ENCODE measurements around the gene STAT4.

The STAT4 gene

DNA sequence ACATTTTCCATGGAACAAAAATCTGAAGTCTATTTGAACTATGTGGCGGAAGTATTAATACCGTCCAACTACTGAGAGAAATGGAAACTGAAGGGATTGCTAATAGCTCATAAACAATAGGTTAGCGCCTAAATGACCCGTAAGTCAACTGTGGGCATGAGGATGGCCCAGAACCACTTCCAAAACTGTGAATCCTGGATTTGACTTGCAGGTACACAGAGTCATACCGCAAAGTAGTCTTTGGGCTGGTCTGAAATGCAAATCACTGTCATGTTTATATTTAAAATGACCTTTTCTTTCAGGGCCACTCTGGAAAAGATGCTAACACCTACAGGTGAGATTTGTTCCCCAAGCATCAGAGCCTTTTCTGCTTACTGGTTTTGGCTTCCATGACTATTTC is 50.6 kb downstream of the STAT4 start:
- Histone ChIP-seq H3K4me3 (no peak overlapping the region), H3K27ac (no peak overlapping the region)
- TF ChIP-seq, protein P1, sequence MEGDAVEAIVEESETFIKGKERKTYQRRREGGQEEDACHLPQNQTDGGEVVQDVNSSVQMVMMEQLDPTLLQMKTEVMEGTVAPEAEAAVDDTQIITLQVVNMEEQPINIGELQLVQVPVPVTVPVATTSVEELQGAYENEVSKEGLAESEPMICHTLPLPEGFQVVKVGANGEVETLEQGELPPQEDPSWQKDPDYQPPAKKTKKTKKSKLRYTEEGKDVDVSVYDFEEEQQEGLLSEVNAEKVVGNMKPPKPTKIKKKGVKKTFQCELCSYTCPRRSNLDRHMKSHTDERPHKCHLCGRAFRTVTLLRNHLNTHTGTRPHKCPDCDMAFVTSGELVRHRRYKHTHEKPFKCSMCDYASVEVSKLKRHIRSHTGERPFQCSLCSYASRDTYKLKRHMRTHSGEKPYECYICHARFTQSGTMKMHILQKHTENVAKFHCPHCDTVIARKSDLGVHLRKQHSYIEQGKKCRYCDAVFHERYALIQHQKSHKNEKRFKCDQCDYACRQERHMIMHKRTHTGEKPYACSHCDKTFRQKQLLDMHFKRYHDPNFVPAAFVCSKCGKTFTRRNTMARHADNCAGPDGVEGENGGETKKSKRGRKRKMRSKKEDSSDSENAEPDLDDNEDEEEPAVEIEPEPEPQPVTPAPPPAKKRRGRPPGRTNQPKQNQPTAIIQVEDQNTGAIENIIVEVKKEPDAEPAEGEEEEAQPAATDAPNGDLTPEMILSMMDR (IDR thresholded peaks at IDR 0.05), result no peak
- DNase-seq (ENCODE audit: low spot score), result no peak

DNA sequence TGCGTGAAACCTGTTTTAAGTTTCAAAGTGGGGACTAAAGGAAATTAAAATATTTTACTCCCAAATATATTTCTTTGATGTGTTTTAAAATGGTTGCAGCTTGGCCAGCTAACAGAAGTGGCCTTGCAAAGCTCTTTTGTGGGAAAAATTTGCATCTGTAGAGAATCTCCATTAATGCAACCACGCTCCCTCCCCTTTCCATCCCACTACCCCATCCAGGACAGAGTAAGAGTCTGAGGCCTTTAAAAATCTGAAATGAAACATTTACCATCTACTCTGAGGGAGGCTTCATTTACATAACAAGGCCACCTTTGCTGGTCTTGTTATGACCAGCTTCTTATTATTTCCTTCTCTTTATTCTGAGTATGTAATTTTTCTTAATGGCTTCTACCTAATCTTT is 63.5 kb downstream of the STAT4 start:
- H3K4me3 ChIP-seq, result no peak overlapping the region
- no peak overlapping the region for H3K27ac ChIP-seq
- DNase-seq (ENCODE audit: low spot score), result no peak
- TF ChIP-seq, protein P1 (IDR thresholded peaks at IDR 0.05), result no peak

DNA sequence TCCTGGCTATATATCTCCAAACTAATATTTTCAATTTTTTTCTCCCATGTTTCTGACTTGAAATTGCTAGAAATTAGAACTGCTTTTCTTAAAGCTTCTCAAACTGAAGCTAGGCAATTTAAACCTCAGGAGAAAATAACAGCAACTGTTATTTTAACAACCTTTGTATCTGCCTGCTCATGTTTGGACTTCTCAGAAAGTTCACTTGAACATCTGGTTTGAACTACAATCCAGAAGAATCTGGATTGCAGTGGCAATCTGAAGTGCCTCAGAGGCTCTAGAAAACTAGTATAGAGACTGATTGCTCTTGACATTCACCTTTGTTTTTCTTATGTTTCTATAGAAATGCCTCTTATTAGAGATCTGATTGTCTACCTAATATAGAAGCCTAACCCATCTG is 64.1 kb downstream of the STAT4 start:
- H3K27ac ChIP-seq, result no peak overlapping the region
- H3K4me3 ChIP-seq, result no peak overlapping the region
- TF ChIP-seq, protein P1 (IDR thresholded peaks at IDR 0.05), result no peak
- no peak for DNase-seq (ENCODE audit: low spot score)

DNA sequence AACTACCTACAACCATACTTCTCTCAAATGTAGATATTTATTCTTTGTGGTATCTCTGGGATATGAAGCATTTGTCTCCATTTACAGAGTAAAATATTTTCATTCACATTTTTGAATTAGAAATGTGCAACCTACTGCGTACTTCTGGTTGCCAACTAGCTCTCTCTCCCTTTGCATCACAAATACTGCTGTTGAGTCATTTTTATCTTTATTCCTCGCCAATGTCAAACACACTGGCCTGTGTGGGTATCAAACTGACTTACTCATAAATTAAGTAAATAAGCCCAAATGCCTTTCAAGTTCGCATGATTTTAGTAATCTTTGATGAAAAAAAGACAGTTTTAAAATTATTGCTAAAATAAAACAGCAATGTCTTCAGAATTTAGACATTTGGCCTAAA is 67.3 kb downstream of the STAT4 start:
- DNase-seq (ENCODE audit: low spot score), result no peak
- TF ChIP-seq, protein P1 (IDR thresholded peaks at IDR 0.05), result no peak
- Histone ChIP-seq H3K4me3 (no peak overlapping the region), H3K27ac (no peak overlapping the region)

DNA sequence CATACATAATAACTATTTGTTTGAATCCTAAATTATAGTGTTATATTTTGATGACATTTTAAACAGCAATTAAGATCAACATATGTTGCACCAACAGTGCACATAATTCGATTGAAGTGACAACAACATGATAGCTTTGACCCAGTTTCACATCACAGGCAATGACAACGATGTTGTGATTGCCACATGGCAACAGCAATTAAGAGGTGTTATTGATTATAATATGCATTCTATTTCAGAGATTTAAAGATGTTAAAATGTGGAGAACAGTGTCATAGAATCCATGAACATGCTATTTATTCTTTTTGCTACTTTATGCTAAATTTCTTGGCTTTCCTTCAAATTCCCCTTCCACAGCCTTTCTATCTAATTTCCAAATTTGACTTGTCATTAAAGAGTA is 68.5 kb downstream of the STAT4 start:
- TF ChIP-seq, protein P1 (IDR thresholded peaks at IDR 0.05), result no peak
- no peak for DNase-seq (ENCODE audit: low spot score)
- no peak overlapping the region for H3K27ac ChIP-seq

DNA sequence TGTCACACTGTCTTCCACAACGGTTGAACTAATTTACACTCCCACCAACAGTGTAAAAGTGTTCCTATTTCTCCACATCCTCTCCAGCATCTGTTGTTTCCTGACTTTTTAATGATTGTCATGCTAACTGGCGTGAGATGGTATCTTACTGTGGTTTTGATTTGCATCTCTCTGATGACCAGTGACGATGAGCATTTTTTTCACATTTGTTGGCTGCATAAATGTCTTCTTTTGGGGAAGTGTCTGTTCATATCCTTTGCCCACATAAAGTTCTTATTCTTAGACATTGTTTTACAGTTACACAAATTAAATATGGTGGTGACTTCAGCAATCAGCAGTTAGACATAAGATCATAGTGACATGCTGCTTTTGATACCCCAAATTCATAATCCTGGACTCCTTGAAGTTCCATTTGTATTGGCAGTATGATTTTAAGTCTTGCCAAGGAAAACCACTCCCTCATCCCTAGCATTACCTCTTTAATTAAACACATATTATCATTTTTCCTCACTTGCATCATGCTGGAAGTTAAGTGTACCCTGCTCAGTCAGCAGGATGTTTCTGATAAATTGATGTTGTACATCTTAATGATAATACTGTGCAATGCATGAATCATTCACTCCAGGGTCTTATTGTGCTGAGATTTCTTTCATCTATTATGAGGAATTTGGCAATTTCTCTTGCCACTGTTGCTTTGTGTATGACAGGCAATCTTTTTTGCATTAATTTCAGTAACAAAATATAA is 69.2 kb downstream of the STAT4 start:
- DNase-seq (ENCODE audit: low spot score), result no peak
- Histone ChIP-seq H3K4me3 (no peak overlapping the region), H3K27ac (no peak overlapping the region)
- TF ChIP-seq, protein P1 (IDR thresholded peaks at IDR 0.05), result no peak

More for the DNA sequence above, 68.5 kb downstream of the STAT4 start:
- no peak overlapping the region for H3K4me3 ChIP-seq

DNA sequence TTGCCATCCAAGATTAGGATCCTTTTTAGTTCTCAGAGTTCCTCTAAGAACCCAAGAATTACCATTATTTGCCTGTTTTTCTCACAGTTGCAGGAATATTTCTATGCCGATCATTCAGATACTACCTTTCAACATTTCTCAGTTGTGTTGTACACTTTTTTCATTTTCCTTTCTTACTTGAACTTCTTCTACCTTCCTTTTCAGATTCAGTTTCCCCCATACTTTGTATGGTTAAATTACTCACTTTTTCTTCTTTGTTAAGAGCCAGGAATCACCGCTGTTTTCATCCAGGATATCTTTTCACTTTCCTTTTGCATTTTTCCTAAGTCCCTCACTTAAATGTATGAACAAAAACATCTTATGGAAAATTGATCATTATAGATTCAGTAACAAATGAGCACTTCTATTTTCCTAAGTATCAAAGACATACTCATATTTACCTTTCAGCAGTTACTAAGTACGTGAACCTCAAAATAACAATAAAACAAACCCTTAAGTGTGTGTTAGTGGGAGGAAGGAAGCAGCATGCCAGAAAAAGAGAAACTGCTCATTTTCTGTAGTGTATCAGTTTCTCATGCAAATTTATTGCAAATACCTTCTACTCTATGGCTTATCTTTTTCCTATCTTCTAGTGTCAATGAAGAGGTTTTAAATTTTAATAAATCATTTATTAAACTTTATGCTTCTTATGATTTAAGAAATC is 72.5 kb downstream of the STAT4 start:
- no peak for DNase-seq (ENCODE audit: low spot score)
- TF ChIP-seq, protein P1 (IDR thresholded peaks at IDR 0.05), result no peak
- H3K4me3 ChIP-seq, result no peak overlapping the region
- H3K27ac ChIP-seq, result no peak overlapping the region
